GM12878 (cell line): ENCODE measurements around the gene SIVA1. TPM values are rescaled to one million over a fixed set of nuclear protein-coding genes. Genes with fewer than 3 reads are reported as not detected.

Source experiments
- ATAC-seq: fragments of 200-7000 bp; cut with Tn5 transposase; 3 replicates; pipeline ENCODE4 v1.9.1; 2020; ENCODE audit warnings: mild to moderate bottlenecking, moderate library complexity
- BruUV-seq: library from RNA; stranded (reverse); fragments of 400-500 nt; replicated peaks from 2 replicates; lab custom pipeline; 2021; lab: Mats Ljungman, UMichigan
- CTCF ChIA-PET: fragments of 300-600 bp; sonication (Branson Sonifier 250); formaldehyde crosslinking; extraction: SDS; loops from one replicate; lab custom pipeline; 2021; ENCODE audit warnings: inconsistent platforms; lab: Yijun Ruan, JAX
- POLR2A ChIA-PET: fragments of 350-600 bp; formaldehyde crosslinking; extraction: SDS; loops from one replicate; lab custom pipeline; 2021; ENCODE audit warnings: inconsistent platforms; lab: Charles Lee
- RAD21 ChIA-PET: fragments of 300-600 bp; sonication (Branson Sonifier 250); formaldehyde crosslinking; loops from one replicate; lab custom pipeline; 2023; ENCODE audit warnings: antibody characterized with exemption; ENCODE audit not compliant: unreplicated experiment; lab: Charles Lee
- SMC1A ChIA-PET: fragments of 300-600 bp; sonication (Branson Sonifier 250); formaldehyde crosslinking; loops from one replicate; lab custom pipeline; 2023; ENCODE audit not compliant: unreplicated experiment, uncharacterized antibody; lab: Charles Lee
- DNase-seq: peaks from one replicate; pipeline ENCODE4 v3.0.0-alpha.2; 2011; ENCODE audit warnings: low read depth, low spot score
- FAIRE-seq: peaks from 3 replicates; lab custom pipeline; 2011; peaks lifted over from hg19 to GRCh38; lab: Jason Lieb, UNC
- H2AFZ ChIP-seq: 2 replicates; pipeline ENCODE4 v1.6.0; 2011; ENCODE audit warnings: low read depth, low read length, control low read depth; ENCODE audit not compliant: control insufficient read depth
- H3K27ac ChIP-seq: 2 replicates; pipeline ENCODE4 v1.5.1; 2011; ENCODE audit warnings: control low read depth; ENCODE audit not compliant: control insufficient read depth, insufficient read depth
- H3K27me3 ChIP-seq, 2 experiments: replicated peaks in 1 of 2; 2 replicates each; pipeline versions ENCODE4 v1.6.0 to v1.6.1; 2011; ENCODE audit warnings: low read length in 1 of 2; ENCODE audit not compliant: control insufficient read depth in 2 of 2, insufficient read depth in 2 of 2
- H3K36me3 ChIP-seq, 2 experiments: 2 replicates each; pipeline ENCODE4 v1.5.1; 2011; ENCODE audit warnings: low read length in 1 of 2; ENCODE audit not compliant: control insufficient read depth in 2 of 2, insufficient read depth in 2 of 2
- H3K4me1 ChIP-seq: 2 replicates; pipeline ENCODE4 v1.6.1; 2011; ENCODE audit warnings: mild to moderate bottlenecking, low read length, moderate library complexity, mixed read lengths; ENCODE audit not compliant: control insufficient read depth, insufficient read depth
- H3K4me2 ChIP-seq: 2 replicates; pipeline ENCODE4 v1.6.0; 2011; ENCODE audit warnings: control low read depth; ENCODE audit not compliant: control insufficient read depth, insufficient read depth
- H3K4me3 ChIP-seq: fragments of 200-600 bp; sonication (generic); 2 replicates; pipeline ENCODE4 v1.5.1; 2016
- H3K79me2 ChIP-seq: 2 replicates; pipeline ENCODE4 v1.6.0; 2011; ENCODE audit warnings: low read length; ENCODE audit not compliant: control insufficient read depth, insufficient read depth
- H3K9ac ChIP-seq: 2 replicates; pipeline ENCODE4 v1.8.0; 2011; ENCODE audit warnings: low read length, control low read depth, mixed read lengths; ENCODE audit not compliant: control insufficient read depth, insufficient read depth
- H3K9me3 ChIP-seq: replicated peaks from 3 replicates; pipeline ENCODE4 v1.5.1; 2011; ENCODE audit warnings: mild to moderate bottlenecking, low read length; ENCODE audit not compliant: control insufficient read depth, insufficient read depth
- H4K20me1 ChIP-seq: 2 replicates; pipeline ENCODE4 v1.6.0; 2011; ENCODE audit not compliant: control insufficient read depth, insufficient read depth
- DPF2 ChIP-seq: fragments of 450-650 bp; IDR thresholded peaks from 2 replicates; pipeline ENCODE4 v1.6.1; 2017; ENCODE audit warnings: mild to moderate bottlenecking
- EED ChIP-seq: sonication (generic); IDR thresholded peaks from 2 replicates; pipeline ENCODE4 v1.6.1; 2016; ENCODE audit warnings: antibody characterized with exemption, low read depth
- EGR1 ChIP-seq, 2 experiments: IDR thresholded peaks; 1 replicate in 1 of 2; 2 replicates in 1 of 2; pipeline ENCODE4 v1.6.1; 2011 to 2012; ENCODE audit warnings: low read depth in 2 of 2, low read length in 2 of 2, borderline replicate concordance in 1 of 2, mild to moderate bottlenecking in 1 of 2, moderate library complexity in 1 of 2
- IKZF1 ChIP-seq: fragments of 450-650 bp; conservative IDR thresholded peaks from 2 replicates; pipeline ENCODE4 v1.6.1; 2017; ENCODE audit warnings: antibody characterized with exemption, mild to moderate bottlenecking
- RUNX3 ChIP-seq: IDR thresholded peaks from 2 replicates; pipeline ENCODE4 v1.6.1; 2012; ENCODE audit warnings: low read length, inconsistent platforms
- STAT3 ChIP-seq: IDR thresholded peaks from 2 replicates; pipeline ENCODE4 v1.6.1; 2011; ENCODE audit warnings: low read depth, low read length, improper control_type of control experiment
- USF1 ChIP-seq: IDR thresholded peaks from 2 replicates; pipeline ENCODE4 v1.6.1; 2011; ENCODE audit warnings: borderline replicate concordance, low read depth, mild to moderate bottlenecking, moderate library complexity, mixed read lengths, low read length; ENCODE audit not compliant: insufficient read depth; ENCODE audit errors: extremely low read length
- ZNF622 ChIP-seq: fragments of 450-650 bp; IDR thresholded peaks from 2 replicates; pipeline ENCODE4 v1.6.1; 2017; ENCODE audit warnings: mild to moderate bottlenecking, inconsistent platforms
- WGBS: methylation state at CpG from one replicate; pipeline ENCODE4 v1.1.6; 2016; ENCODE audit warnings: low lambda C conversion rate; ENCODE audit not compliant: insufficient replicate concordance, insufficient coverage; ENCODE audit errors: missing lambda C conversion rate; 5-methylcytosine and 5-hydroxymethylcytosine counted together
- in situ Hi-C: fragments of 300-500 bp; cut with MboI; formaldehyde crosslinking; loops from 9 replicates; pipeline ENCODE4 v1.14.3; 2018; ENCODE audit warnings: mixed read lengths
- intact Hi-C: fragments of 100-400 bp; cut with micrococcal nuclease; formaldehyde crosslinking; loops from one replicate; pipeline ENCODE4 v1.14.2; 2022; ENCODE audit not compliant: unreplicated experiment
- polyA plus RNA-seq, 11 experiments: library from polyadenylated mRNA; depleted of rRNA in 4 of 11; unstranded in 6 of 11; stranded (reverse) in 5 of 11; fragments of >200 nt; fragmentation: Nextera tagmentation in 4 of 11; fragmentation: Illumina TruSeq in 1 of 11; extraction: Ambion mirVana in 4 of 11; extraction: Trizol in 1 of 11; gene quantifications; 1 replicate in 1 of 11; 2 replicates in 10 of 11; pipeline versions ENCODE4 v1.2.1 to v1.2.3, GENCODE V29; 2011 to 2016; ENCODE audit warnings: inconsistent platforms in 2 of 11, missing spikeins in 2 of 11, low read depth in 1 of 11
- total RNA-seq, 4 experiments: library from RNA; depleted of rRNA in 3 of 4; stranded (reverse); fragments of >200 nt in 3 of 4; fragmentation: Illumina TruSeq in 1 of 4; extraction: Trizol in 1 of 4; gene quantifications; 2 replicates each; pipeline versions ENCODE4 v1.2.1 to v1.2.3, GENCODE V29; 2013 to 2021

SIVA1 gene
- total and polyA plus RNA-seq, 10 of the 15 experiments (the other 5 are each of a cell fraction or from before 2014, with no cell fraction given), result 4.6 to 282 (median 106) TPM

GRCh38 chr14:104746071-104746545, 6.8 kb upstream of the SIVA1 start:
- H3K9ac ChIP-seq, result peak overlapping the region; percentile 28; the same call in 1 of the 2 replicates
- H3K9me3 ChIP-seq, result no peaks in the 10 kb centered on the region; the same call in 2 of the 3 replicates
- H3K4me1 ChIP-seq, result peaks cover 12% of the 10 kb centered on the region
- ChIA-PET CTCF (no interaction called here), RAD21 (interaction anchor here (0.9 kb wide), 1 partner anchor 88 kb away, joined by 4 read pairs; no protein-coding TSS in a partner anchor), SMC1A (no interaction called here), POLR2A (no interaction called here)
- H3K27ac ChIP-seq, result no peak overlapping the region
- no peaks in the 10 kb centered on the region for H3K79me2 ChIP-seq
- intact Hi-C loops, result no loop called here
- no TSS peak for BruUV-seq
- in situ Hi-C loops, result no loop called here
- no peaks in the 10 kb centered on the region for H3K27me3 ChIP-seq
- no peak for FAIRE-seq
- H2AFZ ChIP-seq, result peak overlapping the region; percentile 1; the same call in 1 of the 2 replicates
- no peak overlapping the region for H3K4me3 ChIP-seq
- no peak overlapping the region for H3K4me2 ChIP-seq
- ATAC-seq, result peak; percentile 60
- no peaks in the 10 kb centered on the region for H4K20me1 ChIP-seq
- H3K36me3 ChIP-seq, result no peaks in the 10 kb centered on the region
- TF ChIP-seq USF1 (peak; percentile 9), EGR1 (IDR thresholded peaks at IDR 0.05; ENCODE audit: borderline replicate concordance in 1 of 2, low read depth in 2 of 2, low read length in 2 of 2) (0 out of 3 replicates have a peak, but pooled peaks of 1 of the 2 experiments have one; percentile 8), ZNF622 (no peak), STAT3 (no peak), IKZF1 (peak; percentile 25; the same call in 1 of the 2 replicates), DPF2 (0 out of 2 replicates have a peak, but pooled peaks have one; percentile 23), RUNX3 (peak; percentile 48; the same call in 1 of the 2 replicates), EED (0 out of 2 replicates have a peak, but pooled peaks have one; percentile 47)
- DNase-seq, result peak; percentile 16
- WGBS, result 6% methylated on average over 13 of the region's 13 CpGs
